Endometrial microvascular endothelial cells (primary cell): ENCODE data around the gene PI4KA. TPM values are rescaled to one million over a fixed set of nuclear protein-coding genes. Genes with fewer than 3 reads are reported as not detected.
"Not testable (repeated sequence)": the region's sequence is repeated elsewhere in the genome, so short reads cannot be mapped to it uniquely, and the experiment has no call there.

Experiments used
- in situ Hi-C: cut with HindIII; loops from 2 replicates; pipeline ENCODE4 v1.10.0; 2017; ENCODE audit warnings: low sequenced_read_pairs, low pct_unique_long_range_greater_than_20kb; ENCODE audit errors: inconsistent ontology term
- total RNA-seq: library from RNA; depleted of rRNA; stranded (reverse); fragments of >200 nt; gene quantifications from one replicate; pipeline ENCODE4 v1.2.3, GENCODE V29; 2015; ENCODE audit errors: inconsistent ontology term

Gene PI4KA
- total RNA-seq, 1 donor from 2014 or later = 52.4 TPM

DNA sequence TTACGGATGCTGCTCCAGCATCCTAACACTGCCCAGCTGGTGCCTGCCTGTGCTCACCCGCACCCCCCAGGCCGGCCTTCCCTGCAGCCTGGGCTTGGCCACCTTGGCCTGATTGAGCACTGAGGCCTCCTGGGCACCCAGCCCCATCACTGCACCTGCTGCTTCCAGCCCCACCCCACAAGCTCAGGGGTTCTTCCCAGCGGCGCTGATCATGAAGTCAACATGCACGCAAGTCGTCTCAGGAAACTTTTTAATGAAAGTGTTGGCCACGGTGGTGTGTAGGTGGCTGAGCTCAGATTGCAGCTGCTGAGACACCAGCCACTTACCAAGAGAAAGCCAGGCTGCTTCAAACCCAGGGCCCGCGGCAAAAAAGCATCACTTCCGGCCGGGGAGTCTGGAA is 163.4 kb downstream of the PI4KA start:
- in situ Hi-C loops = not testable (repeated sequence)

- in situ Hi-C loops = not testable (repeated sequence)
Measured at GRCh38 chr22:20694256-20694655, 164.4 kb downstream of the PI4KA start.

GRCh38 chr22:20692926-20693325 is 165.7 kb downstream of the PI4KA start:
- in situ Hi-C loops = not testable (repeated sequence)

DNA sequence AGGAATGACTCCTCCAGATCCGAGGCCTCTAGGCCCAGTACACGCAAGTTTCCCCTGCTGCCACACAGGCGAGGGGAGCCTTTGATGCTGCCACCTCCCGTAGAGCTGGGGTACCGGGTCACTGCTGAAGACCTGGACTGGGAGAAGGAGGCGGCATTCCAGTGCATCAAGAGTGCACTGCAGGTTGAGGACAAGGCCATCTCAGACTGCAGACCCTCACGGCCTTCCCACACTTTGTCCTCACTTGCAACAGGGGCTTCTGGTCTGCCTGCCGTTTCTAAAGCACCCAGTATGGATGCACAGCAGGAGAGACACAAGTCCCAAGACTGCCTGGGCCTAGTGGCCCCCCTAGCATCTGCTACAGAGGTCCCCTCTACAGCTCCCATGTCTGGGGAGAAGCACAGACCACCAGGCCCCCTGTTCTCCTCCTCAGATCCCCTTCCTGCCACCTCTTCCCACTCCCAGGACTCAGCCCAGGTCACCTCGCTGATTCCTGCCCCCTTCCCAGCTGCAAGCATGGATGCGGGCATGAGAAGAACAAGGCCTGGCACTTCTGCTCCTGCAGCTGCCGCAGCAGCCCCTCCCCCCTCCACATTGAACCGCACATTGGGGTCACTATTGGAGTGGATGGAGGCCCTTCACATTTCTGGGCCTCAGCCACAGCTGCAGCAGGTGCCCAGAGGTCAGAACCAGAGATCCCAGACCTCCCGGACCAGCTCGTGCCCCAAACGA is 167.9 kb downstream of the PI4KA start:
- in situ Hi-C loops = not testable (repeated sequence)

GRCh38 chr22:20687356-20688172 is 171.0 kb downstream of the PI4KA start:
- in situ Hi-C loops = not testable (repeated sequence)

DNA sequence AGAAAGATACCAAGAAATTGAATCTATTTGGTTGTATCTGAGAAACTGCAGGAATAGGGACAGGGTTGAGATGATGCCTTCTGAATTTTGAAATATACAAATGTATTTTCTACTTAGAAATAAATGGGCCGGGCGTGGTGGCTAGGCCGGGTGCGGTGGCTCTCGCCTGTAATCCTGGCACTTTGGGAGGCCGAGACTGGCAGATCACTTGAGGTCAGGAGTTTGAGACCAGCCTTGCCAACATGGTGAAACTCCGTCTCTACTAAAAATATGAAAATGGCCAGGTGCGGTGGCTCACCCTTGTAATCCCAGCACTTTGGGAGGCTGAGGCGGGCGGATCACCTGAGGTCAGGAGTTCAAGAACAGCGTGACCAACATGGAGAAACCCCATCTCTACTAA is 172.8 kb downstream of the PI4KA start:
- in situ Hi-C loops = not testable (repeated sequence)

GRCh38 chr22:20678792-20679435 is 179.7 kb downstream of the PI4KA start:
- in situ Hi-C loops = not testable (repeated sequence)

- in situ Hi-C loops = no loop called here
Measured at GRCh38 chr22:20677684-20678242, 180.8 kb downstream of the PI4KA start.

DNA sequence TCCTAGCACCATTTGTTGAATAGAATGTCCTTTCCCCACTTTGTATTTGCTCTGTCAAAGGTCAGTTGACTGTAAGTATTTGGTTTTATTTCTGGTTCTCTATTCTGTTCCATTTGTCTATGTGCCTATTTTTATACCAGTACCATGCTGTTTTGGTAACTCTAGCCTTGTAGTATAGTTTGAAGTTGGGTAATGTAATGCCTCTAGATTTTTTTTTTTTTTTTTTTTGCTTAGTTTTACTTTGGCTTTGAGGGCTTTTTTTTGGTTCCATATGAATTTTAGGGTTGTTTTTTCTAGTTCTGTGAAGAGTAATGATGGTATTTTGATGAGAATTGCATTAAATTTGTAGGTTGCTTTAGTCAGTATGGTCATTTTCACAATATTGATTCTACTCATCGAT is 183.0 kb downstream of the PI4KA start:
- in situ Hi-C loops = not testable (repeated sequence)

GRCh38 chr22:20674998-20675397 is 183.6 kb downstream of the PI4KA start:
- in situ Hi-C loops = no loop called here

DNA sequence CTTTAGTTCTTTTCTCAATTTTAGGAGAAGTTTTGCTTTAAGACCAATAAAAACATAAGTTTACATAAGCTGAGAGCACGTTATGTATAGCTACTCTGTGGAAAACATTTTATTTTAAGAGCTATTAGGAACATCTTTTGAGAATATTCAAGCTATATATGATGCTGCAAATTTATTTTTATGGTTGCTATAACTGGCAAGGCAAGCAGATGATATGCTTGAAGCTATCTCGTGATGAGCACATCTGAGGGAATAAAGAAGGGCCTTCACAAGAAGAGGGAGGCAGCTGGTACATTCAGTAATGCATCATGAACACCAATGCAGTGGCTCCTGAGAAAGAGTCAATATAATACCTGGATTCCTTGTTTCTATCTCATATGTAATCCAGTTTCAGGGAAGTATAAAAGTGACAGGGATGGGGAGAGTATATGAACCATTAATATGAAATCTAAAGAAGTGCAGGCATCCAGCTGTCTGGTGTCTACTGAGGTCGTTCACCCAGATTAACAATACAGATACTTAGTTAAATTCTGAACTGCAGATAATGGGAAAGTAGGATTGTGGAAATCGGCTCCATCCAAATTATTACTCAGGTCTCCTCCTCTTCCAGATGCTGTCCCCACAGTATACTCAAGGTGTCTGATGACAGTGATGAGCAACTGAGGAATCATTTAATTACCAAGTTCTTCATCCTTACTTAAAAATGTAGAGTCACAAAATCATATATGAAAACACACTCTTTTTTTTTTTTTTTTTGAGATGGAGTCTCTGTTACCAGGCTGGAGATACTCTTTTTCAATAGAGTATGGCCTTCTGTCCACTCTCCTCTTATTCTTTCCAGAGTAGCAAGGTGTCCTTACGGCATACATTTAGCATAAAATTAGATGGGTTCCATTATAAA is 185.1 kb downstream of the PI4KA start:
- in situ Hi-C loops = no loop called here

DNA sequence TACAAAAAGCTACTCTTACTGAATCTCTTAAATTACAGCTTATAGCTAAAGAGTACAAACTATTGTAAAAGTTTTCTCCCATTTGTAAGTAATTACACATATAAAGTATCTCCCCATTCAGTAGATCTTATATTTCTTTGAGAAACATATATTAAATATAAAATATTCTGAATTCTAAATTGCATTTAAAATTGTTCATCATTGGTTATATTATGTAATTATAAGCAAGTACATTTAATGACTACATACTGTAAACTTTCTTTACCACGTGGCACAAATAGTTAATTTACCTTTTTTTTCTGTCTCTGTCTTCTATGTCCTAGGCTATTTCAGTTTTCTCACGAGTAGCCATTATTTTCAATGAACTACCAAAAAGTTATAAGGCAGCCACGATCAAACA is 185.9 kb downstream of the PI4KA start:
- in situ Hi-C loops = no loop called here

GRCh38 chr22:20672082-20672424 is 186.6 kb downstream of the PI4KA start:
- in situ Hi-C loops = no loop called here

GRCh38 chr22:20671409-20672081 is 187.1 kb downstream of the PI4KA start:
- in situ Hi-C loops = no loop called here

DNA sequence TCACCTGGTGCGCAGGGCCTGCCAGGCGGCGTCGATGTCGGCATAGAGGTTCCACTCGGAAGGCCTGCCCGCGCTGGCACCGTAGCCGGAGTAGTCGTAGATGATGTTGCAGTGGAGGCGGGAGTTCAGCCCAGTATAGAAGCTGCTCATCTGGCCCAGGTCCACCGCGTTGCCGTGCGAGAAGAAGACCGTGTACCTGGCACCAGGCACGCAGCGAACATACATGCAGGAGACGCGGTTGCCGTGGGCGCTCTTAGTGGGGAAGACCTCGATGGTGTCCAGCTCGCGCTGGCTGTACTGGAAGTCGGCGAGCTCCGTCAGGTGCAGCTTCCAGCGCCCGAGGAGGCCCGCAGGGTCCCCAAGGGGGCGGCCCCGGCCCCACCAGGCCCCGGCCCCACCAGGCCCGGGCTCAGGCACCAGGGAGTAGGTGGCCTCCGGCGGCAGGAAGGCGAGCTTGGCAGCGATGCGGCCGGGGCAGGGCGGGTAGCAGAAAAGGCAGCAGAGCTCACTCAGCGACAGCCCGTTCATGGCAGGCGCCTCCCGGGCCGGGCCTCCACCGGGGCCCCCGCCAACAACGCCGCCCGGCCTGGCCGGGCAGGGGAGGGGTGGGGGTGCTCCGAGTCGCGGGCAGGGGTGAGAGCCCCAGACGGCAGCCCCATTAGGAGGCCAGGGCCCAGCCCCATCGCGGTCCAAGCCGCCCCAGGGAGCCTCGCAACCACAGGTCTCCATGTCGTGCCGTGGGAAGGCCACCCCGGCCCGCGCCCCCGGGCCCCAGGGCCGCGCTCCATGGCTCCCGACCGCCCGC is 188.0 kb downstream of the PI4KA start:
- in situ Hi-C loops = not testable (repeated sequence)

- in situ Hi-C loops = not testable (repeated sequence)
Measured at GRCh38 chr22:20669884-20670283, 188.7 kb downstream of the PI4KA start.

GRCh38 chr22:20669471-20669870 is 189.1 kb downstream of the PI4KA start:
- in situ Hi-C loops = not testable (repeated sequence)
